Amniotic epithelial cell (primary cell): ENCODE measurements around the gene ROBO2.

Source experiments
- DNase-seq: peaks from one replicate; pipeline ENCODE4 v3.0.0-alpha.2; 2010; ENCODE audit warnings: low read depth

ROBO2 gene, protein sequence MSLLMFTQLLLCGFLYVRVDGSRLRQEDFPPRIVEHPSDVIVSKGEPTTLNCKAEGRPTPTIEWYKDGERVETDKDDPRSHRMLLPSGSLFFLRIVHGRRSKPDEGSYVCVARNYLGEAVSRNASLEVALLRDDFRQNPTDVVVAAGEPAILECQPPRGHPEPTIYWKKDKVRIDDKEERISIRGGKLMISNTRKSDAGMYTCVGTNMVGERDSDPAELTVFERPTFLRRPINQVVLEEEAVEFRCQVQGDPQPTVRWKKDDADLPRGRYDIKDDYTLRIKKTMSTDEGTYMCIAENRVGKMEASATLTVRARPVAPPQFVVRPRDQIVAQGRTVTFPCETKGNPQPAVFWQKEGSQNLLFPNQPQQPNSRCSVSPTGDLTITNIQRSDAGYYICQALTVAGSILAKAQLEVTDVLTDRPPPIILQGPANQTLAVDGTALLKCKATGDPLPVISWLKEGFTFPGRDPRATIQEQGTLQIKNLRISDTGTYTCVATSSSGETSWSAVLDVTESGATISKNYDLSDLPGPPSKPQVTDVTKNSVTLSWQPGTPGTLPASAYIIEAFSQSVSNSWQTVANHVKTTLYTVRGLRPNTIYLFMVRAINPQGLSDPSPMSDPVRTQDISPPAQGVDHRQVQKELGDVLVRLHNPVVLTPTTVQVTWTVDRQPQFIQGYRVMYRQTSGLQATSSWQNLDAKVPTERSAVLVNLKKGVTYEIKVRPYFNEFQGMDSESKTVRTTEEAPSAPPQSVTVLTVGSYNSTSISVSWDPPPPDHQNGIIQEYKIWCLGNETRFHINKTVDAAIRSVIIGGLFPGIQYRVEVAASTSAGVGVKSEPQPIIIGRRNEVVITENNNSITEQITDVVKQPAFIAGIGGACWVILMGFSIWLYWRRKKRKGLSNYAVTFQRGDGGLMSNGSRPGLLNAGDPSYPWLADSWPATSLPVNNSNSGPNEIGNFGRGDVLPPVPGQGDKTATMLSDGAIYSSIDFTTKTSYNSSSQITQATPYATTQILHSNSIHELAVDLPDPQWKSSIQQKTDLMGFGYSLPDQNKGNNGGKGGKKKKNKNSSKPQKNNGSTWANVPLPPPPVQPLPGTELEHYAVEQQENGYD (N-terminal part only)

DNA sequence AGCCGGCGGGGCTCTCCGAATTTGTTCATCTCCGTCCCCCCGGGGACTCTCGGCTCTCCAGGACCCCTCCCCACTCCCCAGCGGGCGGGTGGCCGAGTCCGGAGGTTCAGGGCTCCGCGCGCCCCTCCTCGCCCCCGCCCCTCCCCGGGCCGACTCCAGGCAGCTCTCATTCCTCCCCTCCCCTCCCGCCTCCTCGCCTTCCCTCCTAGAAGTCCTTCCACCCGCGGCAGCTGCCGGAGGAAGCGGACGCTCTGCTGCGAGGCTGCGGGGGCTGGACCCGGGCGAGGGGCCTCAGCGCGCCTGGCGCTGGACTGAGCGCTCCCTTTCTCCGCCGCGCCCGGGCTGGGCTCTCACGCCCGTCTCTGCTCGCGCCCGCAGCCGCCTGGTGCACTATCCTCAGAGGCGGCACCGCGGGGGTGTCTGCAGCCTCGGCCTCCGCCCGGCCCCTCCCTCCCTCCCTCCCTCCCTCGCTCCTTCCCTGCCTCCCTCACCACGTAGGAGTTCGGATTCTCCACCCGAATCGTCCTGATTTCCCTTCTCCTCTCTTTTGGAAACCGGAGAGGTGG lies at the start of gene ROBO2:
TSS of gene ROBO2 (plus strand) at position 494 of the 566 bp plus-strand sequence. CDS start 687 bp downstream, outside the sequence.
- DNase-seq, result peak; percentile 1

DNA sequence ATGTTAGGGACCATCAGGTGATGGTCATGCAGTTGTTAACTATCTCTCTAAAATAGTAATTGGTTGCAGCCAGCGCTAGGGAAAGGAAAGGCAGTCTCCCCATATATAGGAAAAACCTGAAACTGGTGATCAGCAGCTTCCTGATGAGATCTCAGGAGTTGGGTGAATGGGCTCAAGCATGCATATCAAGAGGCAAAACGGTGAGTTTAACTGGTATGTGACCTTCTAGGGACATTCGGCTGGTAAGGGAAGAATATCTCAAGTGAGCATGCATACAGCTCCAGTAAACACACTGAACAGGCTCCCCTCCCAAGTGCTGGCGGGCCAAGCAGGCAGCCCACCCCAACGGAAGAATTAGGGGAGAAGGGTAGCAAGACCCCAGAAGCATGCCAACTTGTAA lies 49.3 kb upstream of the ROBO2 start:
- DNase-seq, result no peak

DNA sequence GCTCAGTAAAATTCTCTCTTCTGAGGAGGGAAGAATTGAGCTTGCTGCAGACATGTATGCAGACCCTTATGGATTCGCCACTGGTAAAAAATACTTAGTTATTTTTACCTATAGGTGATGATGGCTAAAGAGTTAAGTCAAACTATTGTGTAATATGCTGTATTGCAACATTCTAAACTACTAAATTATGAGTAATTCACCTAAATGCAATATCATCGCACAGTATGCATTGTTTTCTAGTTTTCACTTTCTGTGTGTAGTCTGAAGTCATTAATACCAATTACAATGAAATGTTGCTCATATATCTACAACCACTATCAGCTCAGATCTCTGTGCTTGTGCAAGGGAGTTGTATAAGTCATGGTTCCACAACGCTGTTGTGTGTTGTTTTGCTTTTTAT lies 48.7 kb upstream of the ROBO2 start:
- DNase-seq, result peak; percentile 1

DNA sequence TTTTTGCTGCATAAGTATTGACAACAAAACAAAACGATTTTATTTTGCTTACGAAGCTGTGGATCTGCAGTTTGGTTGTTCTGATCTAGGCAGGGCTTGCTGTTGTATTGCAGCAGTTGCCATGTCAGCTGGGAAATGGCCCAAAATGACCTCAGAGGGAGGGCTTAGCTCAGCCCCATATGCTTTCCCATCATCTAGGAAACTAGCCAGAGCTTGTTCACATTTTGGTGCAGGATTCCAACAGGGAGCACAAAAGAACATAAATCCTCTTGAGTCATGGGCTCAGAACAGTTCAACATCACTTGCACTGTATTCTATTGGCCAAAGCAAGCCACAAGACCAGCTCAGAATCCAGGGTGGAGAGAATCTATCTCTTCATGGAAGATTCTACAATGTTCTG lies 42.2 kb upstream of the ROBO2 start:
- DNase-seq, result no peak

DNA sequence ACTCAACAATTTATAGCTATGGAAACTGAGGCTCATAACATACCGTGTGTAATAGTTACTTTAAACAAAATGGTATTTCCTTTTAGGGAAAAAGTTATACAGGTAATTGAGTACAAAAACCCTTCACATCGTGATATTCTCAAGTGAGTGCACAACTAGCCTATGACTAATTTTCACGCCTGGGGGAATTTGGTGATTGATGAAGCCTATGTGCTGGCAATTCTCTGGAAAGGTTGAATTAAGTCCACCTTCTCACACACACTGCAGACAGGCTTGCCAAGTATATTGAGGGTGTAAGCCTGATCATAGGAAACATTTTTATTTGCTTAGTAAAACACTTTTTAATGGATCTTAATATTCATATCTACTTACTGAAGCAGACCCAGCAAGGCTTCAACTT lies 41.3 kb upstream of the ROBO2 start:
- no peak for DNase-seq

DNA sequence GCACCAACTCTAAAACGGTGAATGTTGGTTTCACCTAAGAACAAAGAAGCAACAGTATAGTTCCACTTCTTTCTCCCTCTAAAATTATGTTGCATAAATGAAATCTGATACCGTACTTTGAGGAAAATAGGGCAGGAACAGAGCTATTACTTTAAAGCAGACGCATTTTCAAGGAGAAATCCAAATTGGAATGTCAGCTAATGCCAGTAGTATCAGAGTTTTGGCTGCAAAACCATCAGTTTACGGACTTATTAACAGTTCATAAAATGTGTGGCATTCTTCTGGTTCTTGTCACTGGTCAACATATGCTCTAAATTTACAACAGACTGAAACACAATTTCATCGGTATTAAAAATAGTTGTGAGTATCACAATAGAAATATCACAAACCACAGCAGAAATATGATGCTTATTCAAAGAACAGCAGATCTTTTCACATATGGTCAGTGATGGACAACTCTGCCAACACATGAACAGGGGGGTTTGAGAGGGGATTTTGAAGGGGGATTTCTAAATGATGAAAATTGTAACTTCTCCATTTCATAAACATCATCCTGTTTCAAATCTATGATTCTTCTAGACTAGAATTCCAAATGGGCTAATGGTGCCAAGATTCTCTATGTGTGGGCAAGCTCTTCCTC lies 38.7 kb upstream of the ROBO2 start:
- no peak for DNase-seq

DNA sequence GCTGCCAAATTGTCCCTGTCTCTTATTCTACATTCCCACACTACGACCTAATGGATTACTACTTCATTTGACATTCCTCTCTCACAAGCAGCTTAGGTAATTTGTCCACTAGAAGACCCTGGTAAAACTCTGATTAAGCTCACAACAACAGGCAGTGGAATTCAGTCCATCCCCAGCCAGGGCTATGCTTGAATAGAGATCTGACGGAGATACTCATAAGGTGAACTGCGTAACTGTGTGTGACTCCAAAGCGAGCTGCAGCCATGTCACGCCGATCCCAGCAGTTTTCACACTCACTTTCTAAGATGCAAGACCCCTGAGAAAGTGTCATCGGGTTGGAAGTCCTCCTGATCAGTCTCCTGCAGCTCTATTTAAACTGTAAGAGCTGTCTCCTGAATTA lies 25.7 kb upstream of the ROBO2 start:
- DNase-seq, result no peak

DNA sequence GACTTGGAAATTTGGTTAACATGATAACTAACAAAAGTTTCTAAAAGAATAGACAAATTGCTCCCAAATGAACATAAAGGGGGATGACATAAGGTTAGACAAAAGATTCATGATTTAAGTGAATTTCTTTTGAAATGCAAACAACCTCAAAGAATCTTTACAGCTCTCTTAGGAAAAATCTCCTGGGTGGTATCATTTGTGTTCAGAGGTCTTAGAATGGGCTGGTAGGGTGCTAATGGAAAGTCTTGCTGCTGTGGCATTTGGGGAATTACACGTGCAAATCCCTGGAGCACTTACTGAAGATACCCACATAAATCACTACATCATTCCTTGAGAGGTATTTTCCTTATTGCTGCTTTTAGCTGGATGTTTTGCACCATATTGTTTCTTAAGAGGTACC lies 14.4 kb upstream of the ROBO2 start:
- no peak for DNase-seq

DNA sequence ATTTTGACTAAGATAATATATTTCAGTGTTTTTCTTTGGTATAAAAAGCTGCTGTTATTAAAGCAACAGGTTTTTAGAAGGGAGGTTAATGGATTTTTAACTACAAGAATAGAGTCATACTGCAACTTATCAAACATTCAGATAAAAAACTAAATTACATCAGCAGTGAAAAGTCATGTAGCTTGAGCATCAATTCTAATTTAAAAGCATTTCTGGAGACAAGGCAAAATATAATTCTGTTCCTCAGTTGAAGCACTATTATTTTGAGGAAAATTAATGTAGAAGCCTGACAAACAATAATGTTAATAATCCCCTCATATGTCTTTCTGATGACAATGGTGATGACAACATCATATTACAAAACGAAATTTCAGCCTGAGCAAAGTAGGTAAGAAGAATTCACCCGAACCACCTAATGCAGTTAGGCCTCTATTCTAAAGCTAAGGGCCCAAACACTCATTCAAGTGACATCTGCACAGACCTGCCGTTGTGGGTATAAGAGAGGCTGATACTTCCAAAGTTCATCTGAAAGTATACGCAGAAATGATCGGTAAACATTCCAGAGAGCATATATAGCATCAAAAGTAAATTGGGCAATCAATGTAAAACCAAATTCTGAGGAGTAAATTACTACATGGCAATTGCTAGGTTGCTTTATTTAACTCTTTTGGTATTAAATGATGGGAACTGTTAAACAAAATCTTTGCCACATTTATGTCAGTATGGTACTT lies 12.8 kb upstream of the ROBO2 start:
- no peak for DNase-seq

DNA sequence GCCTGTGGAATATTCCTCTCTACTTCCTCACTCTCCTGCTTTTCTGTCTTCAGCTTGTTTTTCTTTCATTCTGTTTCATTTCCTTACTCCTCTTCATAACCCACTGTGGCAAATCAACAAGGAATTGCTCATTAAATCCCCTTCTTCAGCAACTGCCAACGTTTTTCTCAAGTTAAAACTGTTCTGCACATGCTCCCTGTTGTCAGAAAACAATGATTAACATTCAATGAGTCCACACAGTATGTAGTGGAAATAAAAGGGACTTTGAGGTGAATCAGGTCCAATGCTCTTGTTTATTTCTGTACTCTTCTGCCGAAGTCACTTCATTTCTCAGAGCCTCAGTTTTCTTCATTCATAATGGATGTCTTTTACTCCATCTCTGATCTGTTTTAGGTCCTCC lies 11.9 kb upstream of the ROBO2 start:
- no peak for DNase-seq

DNA sequence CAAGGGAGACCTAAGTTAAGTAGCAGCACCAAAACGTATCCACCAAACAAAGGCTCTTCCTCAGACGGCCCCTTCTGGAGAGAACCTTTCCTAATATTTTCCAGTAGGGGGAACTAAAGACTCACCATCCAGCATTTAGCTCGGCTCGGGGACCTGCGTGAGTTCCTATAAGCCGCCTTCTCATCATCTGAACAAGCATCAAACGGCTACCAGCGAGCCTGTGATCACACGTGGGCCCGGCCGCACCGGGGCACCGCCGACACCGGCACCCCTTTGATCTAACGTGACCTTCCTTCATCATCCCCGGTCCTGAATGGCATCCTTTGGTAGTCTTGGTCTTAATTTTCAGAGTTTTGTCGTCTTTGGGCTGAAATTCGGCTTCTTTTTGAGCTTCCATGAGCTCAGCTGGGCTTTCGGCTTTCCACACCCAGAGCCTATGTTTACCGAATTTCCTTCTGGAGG lies 1.4 kb upstream of the ROBO2 start:
- DNase-seq, result peak; percentile 76

DNA sequence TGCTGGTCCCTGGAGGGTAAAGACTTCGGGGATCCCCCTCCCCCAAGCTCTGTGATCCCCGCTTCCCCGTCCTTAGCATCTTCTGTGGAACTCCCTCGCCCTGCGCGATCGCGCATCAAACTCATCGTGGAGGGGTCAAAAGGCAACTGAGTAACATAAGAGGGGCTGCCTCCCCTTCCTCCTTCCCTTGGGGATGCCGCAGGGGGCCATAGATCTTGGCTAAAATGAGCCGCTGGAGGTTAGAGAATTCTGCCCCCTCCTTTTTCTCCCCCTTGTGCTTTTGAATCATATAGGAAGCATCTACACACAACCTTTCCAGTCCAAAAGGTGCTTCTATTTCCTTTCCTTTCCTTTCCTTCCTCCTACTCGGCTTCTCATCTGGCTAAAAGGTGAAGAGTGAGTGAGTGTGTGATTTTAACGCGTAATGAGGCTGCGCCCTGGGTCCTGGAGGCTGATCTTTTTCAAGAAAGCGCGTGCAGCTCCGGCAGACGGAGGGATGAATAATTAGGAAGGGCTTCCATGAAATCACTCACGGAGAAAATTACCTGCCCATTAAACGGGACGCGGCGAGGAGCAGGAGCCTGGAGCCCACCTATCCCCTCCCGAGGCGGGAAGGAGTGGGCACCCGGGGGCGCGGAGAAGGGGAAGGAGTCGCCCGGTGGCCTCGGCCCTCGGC lies 831 bp upstream of the ROBO2 start:
- DNase-seq, result peak; percentile 4

DNA sequence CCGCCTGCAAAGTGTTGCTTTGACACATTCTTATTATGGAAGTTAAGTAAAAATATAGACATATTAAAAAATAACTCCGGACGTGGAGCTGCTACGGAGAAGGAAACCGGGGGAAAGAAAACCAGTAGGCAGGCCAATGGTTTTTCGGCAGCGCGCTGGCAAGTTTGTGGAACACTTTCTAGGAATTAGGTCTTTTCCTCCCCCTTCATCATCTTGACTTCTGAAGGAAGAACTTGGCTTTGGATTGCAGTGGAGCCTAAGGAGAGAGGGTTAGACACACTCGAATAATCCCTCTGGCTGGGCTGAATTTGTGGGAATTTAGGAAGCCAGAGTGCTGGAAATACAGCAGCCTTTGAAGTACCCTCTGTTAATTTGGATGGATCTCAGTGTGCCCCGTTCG lies 317 bp downstream of the ROBO2 start:
- no peak for DNase-seq

DNA sequence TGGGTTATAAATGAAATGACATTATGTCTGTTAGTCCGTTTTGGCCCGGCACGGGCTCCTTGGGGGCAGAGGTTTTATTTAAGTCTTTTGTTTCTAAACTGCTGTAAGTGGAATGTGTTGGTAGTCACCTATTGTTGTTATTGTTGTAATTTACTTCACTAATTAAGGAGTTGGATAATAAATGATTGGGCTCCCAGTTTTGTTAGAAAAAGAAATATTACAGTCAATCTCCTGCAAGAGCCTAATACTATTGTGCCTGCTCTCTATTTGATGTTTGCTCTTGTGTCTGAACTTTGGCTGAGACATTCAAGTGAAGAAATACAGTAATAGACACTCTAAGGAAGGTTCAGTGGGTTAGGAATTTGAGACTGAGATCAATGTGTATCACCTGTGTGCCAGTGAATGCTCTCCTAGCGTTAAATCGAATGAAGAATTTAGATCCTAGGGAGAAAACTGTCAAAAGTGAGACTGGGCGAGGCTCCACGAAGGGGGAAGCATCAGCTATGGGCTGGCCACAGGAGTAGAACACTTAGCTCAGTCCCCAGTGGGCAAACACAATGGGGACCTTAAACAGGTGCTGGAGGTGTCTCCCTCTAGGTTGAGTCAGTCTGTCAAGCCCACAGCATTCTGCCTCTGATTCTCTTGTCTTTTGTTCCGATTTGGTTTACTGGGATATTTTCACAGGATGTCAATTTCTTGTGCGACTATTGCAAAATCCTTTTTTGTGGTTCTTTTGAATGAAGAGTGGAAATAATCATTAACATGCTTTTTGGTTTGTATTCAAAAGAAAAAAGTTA lies 1.2 kb downstream of the ROBO2 start:
- no peak for DNase-seq

DNA sequence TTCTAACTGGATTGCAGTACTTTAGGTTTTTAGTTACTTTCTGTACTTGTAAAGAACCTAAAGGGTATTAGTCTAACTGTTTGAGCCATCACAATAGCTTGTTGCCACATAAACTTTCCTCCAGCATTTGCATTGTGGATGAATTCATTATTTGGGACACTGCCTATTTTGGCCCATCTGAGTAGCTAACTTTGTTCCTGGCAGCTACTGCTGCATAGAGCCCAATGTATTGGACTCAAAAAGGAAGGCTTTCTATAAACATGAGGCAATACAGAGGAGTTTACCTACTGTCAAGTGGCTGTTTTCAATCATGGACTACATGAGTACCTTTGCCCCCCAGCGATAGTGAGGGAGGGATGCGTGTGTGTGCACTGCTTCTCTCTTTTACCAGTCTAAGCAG lies 1.9 kb downstream of the ROBO2 start:
- no peak for DNase-seq

DNA sequence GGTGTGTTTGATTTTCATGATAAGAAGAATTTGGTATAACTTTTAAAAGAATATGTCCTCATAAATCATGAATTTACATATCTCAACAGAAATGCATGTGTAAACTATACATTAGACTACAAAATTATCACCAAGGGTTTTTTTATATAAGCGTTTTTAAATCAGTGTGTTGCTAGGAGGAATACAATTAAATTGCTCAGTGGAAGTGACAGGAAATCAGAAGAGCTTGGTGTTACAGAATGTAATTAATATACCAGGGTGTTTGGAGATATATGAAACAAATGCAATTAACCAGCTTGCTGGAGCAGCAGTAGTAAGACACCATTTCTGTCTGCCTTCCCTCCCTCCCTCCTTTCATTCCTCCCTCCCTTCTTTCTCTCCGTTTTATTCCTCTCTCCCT lies 2.4 kb downstream of the ROBO2 start:
- no peak for DNase-seq

DNA sequence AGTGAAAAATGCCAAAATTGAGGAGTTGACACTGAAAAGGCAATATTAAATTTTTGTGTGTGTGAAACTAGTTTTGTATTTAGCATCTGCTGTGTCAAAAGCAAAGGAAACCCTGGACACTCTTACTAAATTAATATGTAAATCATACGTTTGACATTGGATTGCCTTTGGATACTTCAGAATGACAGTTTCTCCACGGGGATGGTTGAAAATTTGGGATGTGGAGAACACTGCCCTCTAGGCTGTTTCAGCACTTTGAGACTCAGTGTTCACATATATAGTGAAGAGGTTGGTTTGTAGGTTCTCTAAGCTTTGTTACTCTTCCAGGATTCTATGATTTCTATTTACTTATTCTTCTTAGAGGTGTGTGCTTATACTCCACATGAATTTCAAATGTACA lies 3.0 kb downstream of the ROBO2 start:
- DNase-seq, result no peak

DNA sequence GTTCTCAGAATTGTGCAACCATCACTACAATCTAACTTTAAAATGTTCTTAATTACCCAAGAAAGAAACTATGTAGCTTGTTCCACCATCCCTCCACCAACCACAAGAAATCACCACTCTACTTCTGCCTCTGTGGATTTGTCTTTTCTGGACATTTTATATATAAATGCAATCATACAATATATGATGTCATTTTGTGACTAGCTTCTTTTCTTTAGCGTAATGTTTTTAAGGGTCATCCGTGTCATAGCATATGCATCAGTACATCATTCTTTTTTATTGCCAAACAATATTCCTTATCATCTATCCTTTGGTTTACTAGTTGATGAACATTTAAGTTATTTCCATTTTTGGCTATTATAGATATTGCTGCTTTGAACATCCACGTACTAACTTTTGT lies 5.8 kb downstream of the ROBO2 start:
- DNase-seq, result no peak

DNA sequence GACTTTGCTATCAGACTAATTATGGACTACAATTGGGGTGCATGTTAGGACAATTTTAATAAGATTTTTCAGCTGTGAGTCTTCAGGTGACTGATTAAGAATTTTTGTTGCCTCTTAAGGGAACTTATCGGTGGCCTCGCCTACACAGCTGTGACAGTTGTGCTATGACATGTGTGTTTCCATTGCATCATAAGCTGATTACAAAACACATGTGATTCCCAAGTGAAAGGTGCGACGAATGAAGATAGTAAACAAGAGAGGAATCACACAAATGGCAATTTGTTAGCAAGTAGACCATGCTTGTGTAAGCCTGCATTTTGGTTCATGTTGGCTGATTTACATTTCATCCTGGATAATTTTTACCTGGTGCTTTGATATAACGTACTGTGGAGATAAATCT lies 8.3 kb downstream of the ROBO2 start:
- DNase-seq, result no peak

DNA sequence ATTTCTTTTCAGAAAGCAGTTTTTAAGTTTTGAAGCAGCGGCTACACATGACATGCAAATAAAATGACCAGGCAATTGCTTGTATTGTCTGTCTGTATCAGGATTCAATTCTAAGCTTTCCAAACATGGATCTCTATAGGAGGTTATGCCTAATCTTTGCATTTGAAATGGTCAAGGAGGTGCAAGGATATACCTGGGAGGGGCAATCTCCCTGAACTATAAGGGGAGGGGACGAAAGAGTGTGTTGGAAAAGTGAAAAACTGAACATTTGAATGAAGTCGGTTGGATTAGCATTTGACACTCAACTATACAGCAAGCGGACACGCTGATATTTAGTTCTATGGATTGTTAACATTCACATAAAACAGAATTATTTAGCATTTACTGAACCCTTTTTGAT lies 11.7 kb downstream of the ROBO2 start:
- no peak for DNase-seq
